GM18520 (cell line): ENCODE measurements around the gene TNFAIP2.

Source experiments
- ATAC-seq: cut with Tn5 transposase; IDR thresholded peaks from one replicate; pipeline ENCODE4 v1.9.1; 2021; ENCODE audit not compliant: unreplicated experiment

The TNFAIP2 gene

GRCh38 chr14:103121121-103121845 is 2.0 kb upstream of the TNFAIP2 start:
- no peak for ATAC-seq

GRCh38 chr14:103121846-103122584 is 1.2 kb upstream of the TNFAIP2 start:
- no peak for ATAC-seq

GRCh38 chr14:103122585-103122946 is 695 bp upstream of the TNFAIP2 start:
- no peak for ATAC-seq

- ATAC-seq: no peak
These were observed 606 bp downstream of the TNFAIP2 start for GRCh38 chr14:103123634-103124500.

- no peak for ATAC-seq
These were observed 1.3 kb downstream of the TNFAIP2 start for GRCh38 chr14:103124501-103125001.

- ATAC-seq: no peak
These were observed 2.1 kb downstream of the TNFAIP2 start for GRCh38 chr14:103125098-103126070.

GRCh38 chr14:103126088-103126872 is 3.0 kb downstream of the TNFAIP2 start:
- no peak for ATAC-seq

GRCh38 chr14:103126873-103127304 is 3.6 kb downstream of the TNFAIP2 start:
- no peak for ATAC-seq

GRCh38 chr14:103127356-103127755 is 4.1 kb downstream of the TNFAIP2 start:
- ATAC-seq: no peak

GRCh38 chr14:103127861-103128598 is 4.8 kb downstream of the TNFAIP2 start:
- no peak for ATAC-seq

- ATAC-seq: no peak
These were observed 5.5 kb downstream of the TNFAIP2 start for GRCh38 chr14:103128631-103129300.

- no peak for ATAC-seq
These were observed 6.2 kb downstream of the TNFAIP2 start for GRCh38 chr14:103129301-103130016.

- no peak for ATAC-seq
These were observed 6.9 kb downstream of the TNFAIP2 start for GRCh38 chr14:103130017-103130764.

- ATAC-seq: no peak
These were observed 7.7 kb downstream of the TNFAIP2 start for GRCh38 chr14:103130965-103131364.

GRCh38 chr14:103131580-103131979 is 8.3 kb downstream of the TNFAIP2 start:
- no peak for ATAC-seq

- no peak for ATAC-seq
These were observed 9.3 kb downstream of the TNFAIP2 start for GRCh38 chr14:103132381-103133209.
